ENCODE measurements around the gene WNK2.

The WNK2 gene

GRCh38 chr9:93301911-93302541 lies 118.1 kb downstream of the WNK2 start:
- H3K27ac ChIP-seq (ENCODE audit: insufficient read depth, low read length, poor library complexity, severe bottlenecking) = no peak overlapping the region
- H3K4me3 ChIP-seq (ENCODE audit: insufficient read depth, low read depth, low read length, poor library complexity, severe bottlenecking) = no peak overlapping the region
- no peak for DNase-seq
- H3K27me3 ChIP-seq (replicated peaks; ENCODE audit: control insufficient read depth, insufficient read depth, low read length, poor library complexity, severe bottlenecking) = no peaks in the 10 kb centered on the region
- no peaks in the 10 kb centered on the region for H3K4me1 ChIP-seq (ENCODE audit: control insufficient read depth, insufficient read depth, low read length, poor library complexity, severe bottlenecking)
- H3K36me3 ChIP-seq (ENCODE audit: control insufficient read depth, insufficient read depth, low read length) = no peaks in the 10 kb centered on the region
- no peaks in the 10 kb centered on the region for H3K9me3 ChIP-seq (ENCODE audit: control insufficient read depth, low read length)

GRCh38 chr9:93302586-93303257 lies 118.8 kb downstream of the WNK2 start:
- Histone ChIP-seq H3K9me3 (ENCODE audit: control insufficient read depth, low read length) (no peaks in the 10 kb centered on the region), H3K4me3 (ENCODE audit: insufficient read depth, low read depth, low read length, poor library complexity, severe bottlenecking) (no peak overlapping the region), H3K27ac (ENCODE audit: insufficient read depth, low read length, poor library complexity, severe bottlenecking) (no peak overlapping the region), H3K36me3 (ENCODE audit: control insufficient read depth, insufficient read depth, low read length) (no peaks in the 10 kb centered on the region), H3K27me3 (replicated peaks; ENCODE audit: control insufficient read depth, insufficient read depth, low read length, poor library complexity, severe bottlenecking) (no peaks in the 10 kb centered on the region), H3K4me1 (ENCODE audit: control insufficient read depth, insufficient read depth, low read length, poor library complexity, severe bottlenecking) (no peaks in the 10 kb centered on the region)
- peak; percentile 14 to 45 (median 28) for DNase-seq

GRCh38 chr9:93303258-93303771 lies 119.4 kb downstream of the WNK2 start:
- Histone ChIP-seq H3K4me3 (ENCODE audit: insufficient read depth, low read depth, low read length, poor library complexity, severe bottlenecking) (no peak overlapping the region), H3K9me3 (ENCODE audit: control insufficient read depth, low read length) (no peaks in the 10 kb centered on the region), H3K4me1 (ENCODE audit: control insufficient read depth, insufficient read depth, low read length, poor library complexity, severe bottlenecking) (no peaks in the 10 kb centered on the region), H3K27ac (ENCODE audit: insufficient read depth, low read length, poor library complexity, severe bottlenecking) (no peak overlapping the region), H3K36me3 (ENCODE audit: control insufficient read depth, insufficient read depth, low read length) (no peaks in the 10 kb centered on the region), H3K27me3 (replicated peaks; ENCODE audit: control insufficient read depth, insufficient read depth, low read length, poor library complexity, severe bottlenecking) (no peaks in the 10 kb centered on the region)
- no peak for DNase-seq

- no peaks in the 10 kb centered on the region for H3K9me3 ChIP-seq (ENCODE audit: control insufficient read depth, low read length)
- H3K36me3 ChIP-seq (ENCODE audit: control insufficient read depth, insufficient read depth, low read length) = no peaks in the 10 kb centered on the region
- no peaks in the 10 kb centered on the region for H3K27me3 ChIP-seq (replicated peaks; ENCODE audit: control insufficient read depth, insufficient read depth, low read length, poor library complexity, severe bottlenecking)
- H3K4me1 ChIP-seq (ENCODE audit: control insufficient read depth, insufficient read depth, low read length, poor library complexity, severe bottlenecking) = no peaks in the 10 kb centered on the region
- no peak overlapping the region for H3K4me3 ChIP-seq (ENCODE audit: insufficient read depth, low read depth, low read length, poor library complexity, severe bottlenecking)
- H3K27ac ChIP-seq (ENCODE audit: insufficient read depth, low read length, poor library complexity, severe bottlenecking) = no peak overlapping the region
- no peak for DNase-seq
Measured at GRCh38 chr9:93303806-93304573, 120.1 kb downstream of the WNK2 start.

GRCh38 chr9:93304574-93305496 lies 120.9 kb downstream of the WNK2 start:
- Histone ChIP-seq H3K4me1 (ENCODE audit: control insufficient read depth, insufficient read depth, low read length, poor library complexity, severe bottlenecking) (no peaks in the 10 kb centered on the region), H3K9me3 (ENCODE audit: control insufficient read depth, low read length) (no peaks in the 10 kb centered on the region), H3K36me3 (ENCODE audit: control insufficient read depth, insufficient read depth, low read length) (no peaks in the 10 kb centered on the region), H3K27me3 (replicated peaks; ENCODE audit: control insufficient read depth, insufficient read depth, low read length, poor library complexity, severe bottlenecking) (no peaks in the 10 kb centered on the region), H3K4me3 (ENCODE audit: insufficient read depth, low read depth, low read length, poor library complexity, severe bottlenecking) (no peak overlapping the region), H3K27ac (ENCODE audit: insufficient read depth, low read length, poor library complexity, severe bottlenecking) (no peak overlapping the region)
- no peak for DNase-seq

- Histone ChIP-seq H3K36me3 (ENCODE audit: control insufficient read depth, insufficient read depth, low read length) (no peaks in the 10 kb centered on the region), H3K27ac (ENCODE audit: insufficient read depth, low read length, poor library complexity, severe bottlenecking) (no peak overlapping the region)
- no peak for DNase-seq
Measured at GRCh38 chr9:93305497-93306020, 121.6 kb downstream of the WNK2 start.

GRCh38 chr9:93306081-93306480 lies 122.1 kb downstream of the WNK2 start:
- H3K9me3 ChIP-seq (ENCODE audit: control insufficient read depth, low read length) = no peaks in the 10 kb centered on the region
- DNase-seq = no peak
- no peak overlapping the region for H3K27ac ChIP-seq (ENCODE audit: insufficient read depth, low read length, poor library complexity, severe bottlenecking)

More at GRCh38 chr9:93305497-93306020, 121.6 kb downstream of the WNK2 start:
- no peaks in the 10 kb centered on the region for H3K27me3 ChIP-seq (replicated peaks; ENCODE audit: control insufficient read depth, insufficient read depth, low read length, poor library complexity, severe bottlenecking)
- H3K4me3 ChIP-seq (ENCODE audit: insufficient read depth, low read depth, low read length, poor library complexity, severe bottlenecking) = no peak overlapping the region
- no peaks in the 10 kb centered on the region for H3K9me3 ChIP-seq (ENCODE audit: control insufficient read depth, low read length)
- no peaks in the 10 kb centered on the region for H3K4me1 ChIP-seq (ENCODE audit: control insufficient read depth, insufficient read depth, low read length, poor library complexity, severe bottlenecking)

GRCh38 chr9:93306579-93307091 lies 122.7 kb downstream of the WNK2 start:
- no peak overlapping the region for H3K27ac ChIP-seq (ENCODE audit: insufficient read depth, low read length, poor library complexity, severe bottlenecking)
- no peaks in the 10 kb centered on the region for H3K4me1 ChIP-seq (ENCODE audit: control insufficient read depth, insufficient read depth, low read length, poor library complexity, severe bottlenecking)
- H3K27me3 ChIP-seq (replicated peaks; ENCODE audit: control insufficient read depth, insufficient read depth, low read length, poor library complexity, severe bottlenecking) = no peaks in the 10 kb centered on the region
- no peak for DNase-seq
- H3K9me3 ChIP-seq (ENCODE audit: control insufficient read depth, low read length) = no peaks in the 10 kb centered on the region
- no peaks in the 10 kb centered on the region for H3K36me3 ChIP-seq (ENCODE audit: control insufficient read depth, insufficient read depth, low read length)
- H3K4me3 ChIP-seq (ENCODE audit: insufficient read depth, low read depth, low read length, poor library complexity, severe bottlenecking) = no peak overlapping the region

More at GRCh38 chr9:93306081-93306480, 122.1 kb downstream of the WNK2 start:
- Histone ChIP-seq H3K4me1 (ENCODE audit: control insufficient read depth, insufficient read depth, low read length, poor library complexity, severe bottlenecking) (no peaks in the 10 kb centered on the region), H3K4me3 (ENCODE audit: insufficient read depth, low read depth, low read length, poor library complexity, severe bottlenecking) (no peak overlapping the region), H3K36me3 (ENCODE audit: control insufficient read depth, insufficient read depth, low read length) (no peaks in the 10 kb centered on the region), H3K27me3 (replicated peaks; ENCODE audit: control insufficient read depth, insufficient read depth, low read length, poor library complexity, severe bottlenecking) (no peaks in the 10 kb centered on the region)

- Histone ChIP-seq H3K27ac (ENCODE audit: insufficient read depth, low read length, poor library complexity, severe bottlenecking) (no peak overlapping the region), H3K9me3 (ENCODE audit: control insufficient read depth, low read length) (no peaks in the 10 kb centered on the region), H3K4me3 (ENCODE audit: insufficient read depth, low read depth, low read length, poor library complexity, severe bottlenecking) (no peak overlapping the region), H3K4me1 (ENCODE audit: control insufficient read depth, insufficient read depth, low read length, poor library complexity, severe bottlenecking) (no peaks in the 10 kb centered on the region), H3K36me3 (ENCODE audit: control insufficient read depth, insufficient read depth, low read length) (no peaks in the 10 kb centered on the region), H3K27me3 (replicated peaks; ENCODE audit: control insufficient read depth, insufficient read depth, low read length, poor library complexity, severe bottlenecking) (no peaks in the 10 kb centered on the region)
- DNase-seq = no peak
Measured at GRCh38 chr9:93307468-93308157, 123.7 kb downstream of the WNK2 start.

Measured in effector memory CD4-positive, alpha-beta T cell (primary cell).